ENCODE data around the gene LIN28A. TPM values are rescaled to one million over a fixed set of nuclear protein-coding genes. Genes with fewer than 3 reads are reported as not detected.
A peak's percentile ranks its signal among the peaks of the same experiment; 100 is the strongest.

LIN28A gene
- total RNA-seq, 1 donor from 2014 or later: 80.2 TPM

DNA sequence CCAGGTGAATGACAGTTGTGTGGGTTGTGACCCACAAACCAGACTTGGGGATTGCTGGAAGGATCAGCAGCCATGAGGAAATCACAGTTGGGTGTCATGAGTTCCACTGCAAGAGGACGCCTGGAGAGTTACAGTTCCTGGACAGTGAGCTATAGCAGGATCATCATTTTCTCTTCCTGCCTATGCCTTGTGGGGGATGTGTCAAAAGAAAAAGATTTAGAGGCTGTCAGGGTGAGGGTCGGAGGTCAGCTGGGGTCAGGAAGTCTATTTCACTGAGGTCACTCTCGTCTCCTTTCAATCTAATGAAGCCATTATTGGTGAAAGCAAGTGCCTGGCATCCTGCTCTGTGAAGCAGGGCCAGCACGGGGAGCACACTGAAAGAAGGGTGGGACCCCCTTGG is 7.0 kb upstream of the LIN28A start:
- TF ChIP-seq, protein P1, sequence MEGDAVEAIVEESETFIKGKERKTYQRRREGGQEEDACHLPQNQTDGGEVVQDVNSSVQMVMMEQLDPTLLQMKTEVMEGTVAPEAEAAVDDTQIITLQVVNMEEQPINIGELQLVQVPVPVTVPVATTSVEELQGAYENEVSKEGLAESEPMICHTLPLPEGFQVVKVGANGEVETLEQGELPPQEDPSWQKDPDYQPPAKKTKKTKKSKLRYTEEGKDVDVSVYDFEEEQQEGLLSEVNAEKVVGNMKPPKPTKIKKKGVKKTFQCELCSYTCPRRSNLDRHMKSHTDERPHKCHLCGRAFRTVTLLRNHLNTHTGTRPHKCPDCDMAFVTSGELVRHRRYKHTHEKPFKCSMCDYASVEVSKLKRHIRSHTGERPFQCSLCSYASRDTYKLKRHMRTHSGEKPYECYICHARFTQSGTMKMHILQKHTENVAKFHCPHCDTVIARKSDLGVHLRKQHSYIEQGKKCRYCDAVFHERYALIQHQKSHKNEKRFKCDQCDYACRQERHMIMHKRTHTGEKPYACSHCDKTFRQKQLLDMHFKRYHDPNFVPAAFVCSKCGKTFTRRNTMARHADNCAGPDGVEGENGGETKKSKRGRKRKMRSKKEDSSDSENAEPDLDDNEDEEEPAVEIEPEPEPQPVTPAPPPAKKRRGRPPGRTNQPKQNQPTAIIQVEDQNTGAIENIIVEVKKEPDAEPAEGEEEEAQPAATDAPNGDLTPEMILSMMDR (IDR thresholded peaks at IDR 0.05; ENCODE audit: unreplicated experiment): no peak
- DNase-seq (ENCODE audit: low spot score, unreplicated experiment): no peak
- Mint-ChIP-seq H3K9me3 (ENCODE audit: low read depth) (no peaks in the 10 kb centered on the region), H3K4me1 (ENCODE audit: low read depth) (peaks cover 1% of the 10 kb centered on the region), H3K36me3 (ENCODE audit: insufficient read depth) (no peaks in the 10 kb centered on the region), H3K27me3 (no peaks in the 10 kb centered on the region), H3K4me3 (ENCODE audit: low read depth) (no peak overlapping the region), H3K27ac (no peak overlapping the region)

DNA sequence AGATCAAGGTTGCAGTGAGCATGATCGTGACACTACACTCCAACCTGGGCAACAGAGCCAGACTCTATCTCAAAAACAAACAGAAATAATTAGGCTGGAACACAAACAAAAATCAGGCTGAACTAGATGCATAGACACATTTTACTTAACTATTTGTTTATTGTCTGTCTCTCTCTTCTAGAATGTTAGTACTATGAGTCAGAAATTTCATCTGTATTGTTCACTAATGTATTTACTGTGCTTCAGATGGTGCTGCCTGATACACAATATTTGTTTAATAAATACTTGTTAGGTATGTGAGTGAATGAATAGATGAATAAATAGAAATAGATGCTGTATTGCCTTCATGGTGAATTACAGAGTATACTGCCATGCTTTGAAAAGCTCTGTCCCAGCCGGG is 6.0 kb upstream of the LIN28A start:
- no peaks in the 10 kb centered on the region for H3K9me3 Mint-ChIP-seq (ENCODE audit: low read depth)
- H3K36me3 Mint-ChIP-seq (ENCODE audit: insufficient read depth): no peaks in the 10 kb centered on the region
- DNase-seq (ENCODE audit: low spot score, unreplicated experiment): no peak
- no peaks in the 10 kb centered on the region for H3K27me3 Mint-ChIP-seq
- no peak overlapping the region for H3K4me3 Mint-ChIP-seq (ENCODE audit: low read depth)
- TF ChIP-seq, protein P1 (IDR thresholded peaks at IDR 0.05; ENCODE audit: unreplicated experiment): no peak
- no peak overlapping the region for H3K27ac Mint-ChIP-seq
- peaks cover 8% of the 10 kb centered on the region for H3K4me1 Mint-ChIP-seq (ENCODE audit: low read depth)

DNA sequence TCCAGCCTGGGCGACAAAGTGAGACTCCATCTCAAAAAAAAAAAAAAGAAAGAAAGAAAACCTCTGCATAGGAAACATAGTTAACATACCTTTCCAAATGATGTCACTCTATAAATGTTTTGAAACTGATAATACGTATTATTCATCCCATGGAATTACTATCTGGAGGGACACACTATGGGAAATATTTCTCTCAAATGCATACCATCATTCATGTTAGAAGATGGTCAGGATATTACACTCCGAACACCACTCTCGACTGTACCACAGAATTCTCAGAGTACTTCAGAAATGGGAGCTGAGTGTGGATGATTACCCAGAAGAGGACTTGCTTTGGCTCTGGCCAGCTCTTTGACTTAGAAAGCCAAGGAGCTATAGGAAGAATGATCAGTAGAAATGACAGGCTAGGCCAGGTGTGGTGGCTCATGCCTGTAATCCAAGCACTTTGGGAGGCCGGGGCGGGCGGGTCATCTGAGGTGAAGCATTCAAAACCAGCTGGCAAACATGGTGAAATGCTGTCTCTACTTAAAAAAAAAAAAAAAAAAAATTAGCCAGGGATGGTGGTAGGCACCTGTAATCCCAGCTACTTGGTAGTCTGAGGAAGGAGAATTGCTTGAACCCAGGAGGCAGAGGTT is 5.2 kb upstream of the LIN28A start:
- TF ChIP-seq, protein P1 (IDR thresholded peaks at IDR 0.05; ENCODE audit: unreplicated experiment): no peak
- no peak overlapping the region for H3K4me3 Mint-ChIP-seq (ENCODE audit: low read depth)
- no peak for DNase-seq (ENCODE audit: low spot score, unreplicated experiment)
- H3K27me3 Mint-ChIP-seq: no peaks in the 10 kb centered on the region
- H3K27ac Mint-ChIP-seq: no peak overlapping the region
- H3K9me3 Mint-ChIP-seq (ENCODE audit: low read depth): no peaks in the 10 kb centered on the region
- H3K36me3 Mint-ChIP-seq (ENCODE audit: insufficient read depth): no peaks in the 10 kb centered on the region
- peaks cover 10% of the 10 kb centered on the region for H3K4me1 Mint-ChIP-seq (ENCODE audit: low read depth)

DNA sequence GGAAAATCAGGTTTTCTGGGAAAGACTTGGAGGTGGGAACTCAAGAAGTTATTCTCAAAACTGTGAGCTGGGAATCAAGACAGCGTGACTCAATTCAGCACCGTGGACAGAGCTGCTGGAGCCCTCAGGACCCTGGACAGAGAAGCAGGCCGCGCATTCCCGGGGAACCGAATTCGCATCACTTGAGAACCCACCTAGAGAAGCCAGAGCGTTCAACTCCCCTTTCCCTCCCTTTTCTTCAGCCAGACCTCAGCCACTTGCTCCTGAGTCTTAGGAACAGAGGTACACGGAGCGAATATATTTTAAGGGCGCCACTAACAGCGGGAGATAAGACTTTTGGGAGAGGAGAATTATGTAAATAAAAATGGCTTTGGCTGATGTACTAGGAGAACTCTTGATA is 2.0 kb upstream of the LIN28A start:
- TF ChIP-seq, protein P1 (IDR thresholded peaks at IDR 0.05; ENCODE audit: unreplicated experiment): no peak
- Mint-ChIP-seq H3K4me1 (ENCODE audit: low read depth) (peaks cover 27% of the 10 kb centered on the region), H3K27me3 (no peaks in the 10 kb centered on the region), H3K9me3 (ENCODE audit: low read depth) (no peaks in the 10 kb centered on the region), H3K36me3 (ENCODE audit: insufficient read depth) (no peaks in the 10 kb centered on the region), H3K27ac (peak overlapping the region; percentile 95), H3K4me3 (ENCODE audit: low read depth) (peak overlapping the region; percentile 76)
- DNase-seq (ENCODE audit: low spot score, unreplicated experiment): peak; percentile 92

DNA sequence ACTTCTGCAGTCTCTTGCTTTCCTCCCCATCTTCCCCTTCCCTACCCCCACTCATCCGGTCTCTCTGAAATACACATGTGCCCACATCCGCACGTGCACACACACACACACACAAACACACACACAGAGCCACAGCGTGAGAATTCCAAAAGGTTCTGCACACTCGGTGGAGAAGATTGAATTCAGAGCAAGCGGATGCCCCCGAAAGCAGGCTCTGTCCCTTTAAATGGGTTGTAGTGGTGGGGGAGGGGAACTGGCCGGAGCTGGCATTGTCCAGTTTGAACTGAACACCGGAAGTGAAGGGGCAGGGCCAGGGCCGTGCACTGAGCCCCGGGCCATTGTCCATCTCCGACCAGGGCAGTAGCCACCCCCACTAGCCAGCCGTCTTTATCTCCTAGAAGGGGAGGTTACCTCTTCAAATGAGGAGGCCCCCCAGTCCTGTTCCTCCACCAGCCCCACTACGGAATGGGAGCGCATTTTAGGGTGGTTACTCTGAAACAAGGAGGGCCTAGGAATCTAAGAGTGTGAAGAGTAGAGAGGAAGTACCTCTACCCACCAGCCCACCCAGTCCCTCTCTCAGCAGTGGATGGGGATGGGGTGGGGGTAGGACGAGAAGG is 1.3 kb upstream of the LIN28A start:
- Mint-ChIP-seq H3K27ac (peak overlapping the region; percentile 95), H3K4me1 (ENCODE audit: low read depth) (peaks cover 30% of the 10 kb centered on the region), H3K9me3 (ENCODE audit: low read depth) (no peaks in the 10 kb centered on the region), H3K4me3 (ENCODE audit: low read depth) (peak overlapping the region; percentile 76), H3K27me3 (no peaks in the 10 kb centered on the region), H3K36me3 (ENCODE audit: insufficient read depth) (peaks cover 2% of the 10 kb centered on the region)
- TF ChIP-seq, protein P1 (IDR thresholded peaks at IDR 0.05; ENCODE audit: unreplicated experiment): no peak
- peak; percentile 60 for DNase-seq (ENCODE audit: low spot score, unreplicated experiment)
